Duodenal mucosa (tissue), 2 donors: Measurements from ENCODE around the gene SUPT3H.
"Not testable (repeated sequence)": the region's sequence is repeated elsewhere in the genome, so short reads cannot be mapped to it uniquely, and the experiment has no call there.

ENCODE experiments used
- H3K27ac ChIP-seq: one replicate; pipeline ENCODE4 v1.7.0; 2013; ENCODE audit warnings: low read depth, low read length
- H3K27me3 ChIP-seq, 2 donors: one replicate each; pipeline ENCODE4 v1.7.0; 2013; ENCODE audit warnings: low read length in 2 of 2, control low read depth in 1 of 2; ENCODE audit not compliant: insufficient read depth in 2 of 2, control insufficient read depth in 1 of 2
- H3K36me3 ChIP-seq, 2 donors: one replicate each; pipeline ENCODE4 v1.7.0; 2013; ENCODE audit warnings: low read length in 2 of 2, control low read depth in 1 of 2; ENCODE audit not compliant: insufficient read depth in 2 of 2, control insufficient read depth in 1 of 2
- H3K4me1 ChIP-seq, 2 donors: one replicate each; pipeline ENCODE4 v1.7.0; 2013; ENCODE audit warnings: low read length in 2 of 2, control low read depth in 1 of 2; ENCODE audit not compliant: insufficient read depth in 2 of 2, control insufficient read depth in 1 of 2
- H3K4me3 ChIP-seq, 2 donors: one replicate each; pipeline ENCODE4 v1.7.0; 2013; ENCODE audit warnings: low read length in 2 of 2, low read depth in 1 of 2
- H3K9ac ChIP-seq, 2 donors: one replicate each; pipeline ENCODE4 v1.7.0; 2013; ENCODE audit warnings: low read length in 2 of 2, low read depth in 1 of 2
- H3K9me3 ChIP-seq, 2 donors: one replicate each; pipeline ENCODE4 v1.7.0; 2013; ENCODE audit warnings: low read length in 2 of 2, control low read depth in 1 of 2; ENCODE audit not compliant: control insufficient read depth in 1 of 2

Gene SUPT3H

DNA sequence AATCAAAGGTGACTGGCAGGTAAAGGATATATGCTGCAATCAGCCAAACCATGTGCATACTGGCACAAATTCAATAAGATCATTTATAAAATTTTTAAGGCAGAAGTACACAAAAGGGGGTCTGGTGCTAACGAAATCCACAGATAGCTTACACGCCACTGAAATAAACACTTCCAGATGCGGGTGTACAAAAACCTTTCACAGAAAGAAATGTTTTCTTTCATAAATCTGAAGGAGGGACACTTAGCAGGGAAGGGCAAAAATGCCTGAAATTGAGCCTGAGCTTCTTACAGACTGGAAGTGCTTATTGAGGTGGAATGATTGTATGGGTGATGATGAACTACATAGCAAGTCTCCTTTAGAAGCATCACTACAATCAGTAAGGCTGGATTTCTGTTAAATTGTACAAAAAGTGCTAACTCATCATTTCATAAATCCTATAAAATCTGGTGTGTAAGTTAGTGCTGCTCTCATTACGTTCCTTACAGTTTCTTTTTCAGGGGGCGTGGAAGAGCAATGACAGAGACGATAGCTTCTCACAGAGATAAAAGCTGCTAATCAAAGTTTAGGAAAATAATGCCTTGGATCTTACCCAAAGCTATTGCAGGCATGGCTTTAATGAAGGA lies 458.9 kb downstream of the SUPT3H start:
- no peak overlapping the region for H3K27ac ChIP-seq
- H3K9ac ChIP-seq: no peak overlapping the region
- H3K9me3 ChIP-seq: no peaks in the 10 kb centered on the region
- H3K27me3 ChIP-seq: no peaks in the 10 kb centered on the region
- peaks cover 0 to 19% of the 10 kb centered on the region in 2 donors for H3K4me1 ChIP-seq
- H3K4me3 ChIP-seq: no peak overlapping the region
- no peaks in the 10 kb centered on the region for H3K36me3 ChIP-seq

DNA sequence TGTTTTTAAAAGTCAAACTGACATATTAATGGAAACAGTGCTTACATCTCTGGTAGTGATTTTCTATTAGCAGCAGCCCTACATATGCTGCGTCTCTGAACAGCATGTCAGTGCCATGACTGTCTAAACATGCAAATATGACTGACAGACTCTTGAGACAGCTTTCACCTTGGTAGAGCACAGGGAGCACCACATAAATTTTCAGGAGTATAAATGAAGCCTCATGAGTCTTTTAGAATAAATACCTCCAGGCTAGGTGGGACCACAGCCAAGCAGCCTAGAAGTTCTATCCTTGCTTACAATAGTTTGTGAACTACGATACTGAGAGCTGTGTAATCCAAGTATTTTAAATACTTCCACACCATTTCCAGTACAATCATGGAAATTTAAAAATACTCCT lies 460.3 kb downstream of the SUPT3H start:
- H3K27me3 ChIP-seq: no peaks in the 10 kb centered on the region
- peaks cover 0 to 19% of the 10 kb centered on the region in 2 donors for H3K4me1 ChIP-seq
- no peaks in the 10 kb centered on the region for H3K36me3 ChIP-seq
- no peak overlapping the region for H3K4me3 ChIP-seq
- no peak overlapping the region for H3K9ac ChIP-seq
- no peak overlapping the region for H3K27ac ChIP-seq
- H3K9me3 ChIP-seq: no peaks in the 10 kb centered on the region

DNA sequence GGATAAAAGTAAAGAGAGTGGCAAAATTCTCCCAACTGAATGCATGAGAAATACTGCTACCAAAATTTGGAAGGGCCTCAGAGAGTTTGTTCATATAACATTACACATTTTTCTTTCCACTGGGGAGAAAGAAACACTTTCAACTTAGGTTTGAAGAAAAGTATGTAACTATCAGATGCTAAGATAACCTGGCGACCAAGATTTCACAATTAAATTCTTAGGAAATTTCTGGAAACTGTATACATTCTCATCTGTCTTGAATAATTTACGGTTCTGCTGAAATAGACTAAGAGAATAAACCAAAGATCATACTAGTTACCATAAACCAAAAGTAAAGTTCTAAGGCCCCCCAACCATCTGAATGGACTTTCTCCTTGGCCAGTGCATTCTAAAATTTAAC lies 462.6 kb downstream of the SUPT3H start:
- Histone ChIP-seq H3K36me3 (no peaks in the 10 kb centered on the region), H3K4me1 (peaks cover 0 to 7% of the 10 kb centered on the region in 2 donors), H3K9ac (no peak overlapping the region), H3K9me3 (no peaks in the 10 kb centered on the region), H3K27me3 (no peaks in the 10 kb centered on the region), H3K27ac (no peak overlapping the region), H3K4me3 (no peak overlapping the region)

DNA sequence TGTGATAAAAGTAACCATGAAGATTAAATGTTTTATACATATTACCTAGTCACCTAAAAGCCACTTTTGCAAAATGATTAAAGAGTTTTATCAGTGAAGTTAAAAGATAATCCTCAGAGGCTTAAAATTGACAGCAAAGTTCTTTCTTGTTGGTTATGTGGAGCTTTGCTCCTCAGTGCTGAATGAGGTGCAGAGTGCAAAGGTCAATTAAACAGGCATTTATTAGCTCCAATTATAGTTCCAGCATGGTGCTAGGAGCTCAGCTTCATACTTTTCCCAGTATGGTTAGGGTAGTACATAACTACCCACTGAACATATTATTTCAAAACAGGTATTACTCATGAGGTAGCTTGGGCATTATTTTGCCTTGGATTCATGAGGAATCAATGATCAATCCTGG lies 463.6 kb downstream of the SUPT3H start:
- Histone ChIP-seq H3K4me1 (peaks cover 0 to 7% of the 10 kb centered on the region in 2 donors), H3K4me3 (no peak overlapping the region), H3K36me3 (no peaks in the 10 kb centered on the region), H3K9me3 (no peaks in the 10 kb centered on the region), H3K9ac (no peak overlapping the region), H3K27ac (no peak overlapping the region), H3K27me3 (no peaks in the 10 kb centered on the region)

DNA sequence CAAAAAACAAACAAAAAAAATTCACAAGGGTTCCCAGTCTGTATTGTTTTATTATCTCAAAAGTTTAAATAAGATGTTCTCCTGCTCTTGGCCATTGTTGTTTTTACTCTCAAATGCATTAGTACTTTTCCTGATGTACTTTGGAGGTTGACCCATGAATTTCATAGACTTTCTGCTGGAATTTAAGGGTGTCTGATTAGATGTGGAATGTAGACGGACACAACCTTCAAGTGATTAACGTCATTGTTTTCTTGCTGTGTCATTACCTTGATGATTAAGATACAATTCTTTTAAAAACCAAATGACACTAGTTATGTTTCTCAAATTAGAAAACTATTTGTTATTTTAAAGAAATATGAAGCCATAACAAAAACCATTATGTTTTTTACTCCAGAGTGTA lies 471.0 kb downstream of the SUPT3H start:
- Histone ChIP-seq H3K4me3 (no peak overlapping the region), H3K4me1 (no peaks in the 10 kb centered on the region), H3K27me3 (no peaks in the 10 kb centered on the region), H3K9me3 (no peaks in the 10 kb centered on the region), H3K9ac (no peak overlapping the region), H3K27ac (no peak overlapping the region), H3K36me3 (no peaks in the 10 kb centered on the region)

DNA sequence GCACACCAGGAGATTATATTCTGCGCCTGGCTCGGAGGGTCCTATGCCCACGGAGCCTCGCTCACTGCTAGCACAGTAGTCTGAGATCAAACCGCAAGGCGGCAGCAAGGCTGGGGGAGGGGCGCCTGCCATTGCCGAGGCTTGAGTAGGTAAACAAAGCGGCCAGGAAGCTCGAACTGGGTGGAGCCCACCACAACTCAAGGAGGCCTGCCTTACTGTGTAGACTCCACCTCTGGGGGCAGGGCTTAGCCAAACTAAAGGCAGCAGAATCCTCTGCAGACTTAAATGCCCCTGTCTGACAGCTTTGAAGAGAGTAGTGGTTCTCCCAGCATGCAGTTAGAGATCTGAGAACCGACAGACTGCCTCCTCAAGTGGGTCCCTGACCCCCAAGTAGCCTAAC lies 477.4 kb downstream of the SUPT3H start:
- not testable (repeated sequence) for H3K36me3 ChIP-seq, H3K27me3 ChIP-seq, H3K9ac ChIP-seq, H3K27ac ChIP-seq, H3K9me3 ChIP-seq, H3K4me3 ChIP-seq, H3K4me1 ChIP-seq

DNA sequence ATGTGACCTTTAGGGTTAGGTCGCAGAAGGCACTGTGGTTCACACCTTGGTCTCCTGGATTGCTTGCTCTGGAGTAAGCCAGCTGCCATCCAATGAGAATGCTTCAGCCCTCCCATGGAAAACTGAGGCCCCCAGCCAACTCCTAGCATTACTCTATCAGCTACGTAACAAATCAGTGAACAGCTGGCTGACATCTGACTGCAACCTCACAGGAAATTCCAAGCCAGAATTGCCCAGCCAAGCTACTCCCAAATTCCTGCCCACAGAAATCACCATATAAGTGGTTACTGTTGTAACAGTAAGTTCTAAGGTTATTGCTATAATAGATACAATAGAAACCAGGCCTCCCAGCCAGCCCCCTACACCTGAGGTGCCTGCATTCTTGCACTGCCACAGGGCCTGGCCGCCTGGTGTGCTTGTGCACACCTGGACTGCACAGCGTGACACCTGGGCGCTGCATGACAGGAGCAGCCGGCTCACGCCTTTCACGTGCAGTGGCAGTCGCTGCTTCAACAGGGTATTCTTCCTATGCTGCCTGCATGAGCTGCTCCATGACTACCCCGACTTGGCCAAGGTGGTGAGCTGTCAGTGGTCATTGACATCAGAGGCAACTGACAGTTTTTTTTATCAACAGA lies 479.3 kb downstream of the SUPT3H start:
- Histone ChIP-seq H3K27me3 (no peaks in the 10 kb centered on the region), H3K9me3 (no peaks in the 10 kb centered on the region), H3K9ac (no peak overlapping the region), H3K36me3 (no peaks in the 10 kb centered on the region), H3K4me3 (no peak overlapping the region), H3K4me1 (no peaks in the 10 kb centered on the region), H3K27ac (no peak overlapping the region)

DNA sequence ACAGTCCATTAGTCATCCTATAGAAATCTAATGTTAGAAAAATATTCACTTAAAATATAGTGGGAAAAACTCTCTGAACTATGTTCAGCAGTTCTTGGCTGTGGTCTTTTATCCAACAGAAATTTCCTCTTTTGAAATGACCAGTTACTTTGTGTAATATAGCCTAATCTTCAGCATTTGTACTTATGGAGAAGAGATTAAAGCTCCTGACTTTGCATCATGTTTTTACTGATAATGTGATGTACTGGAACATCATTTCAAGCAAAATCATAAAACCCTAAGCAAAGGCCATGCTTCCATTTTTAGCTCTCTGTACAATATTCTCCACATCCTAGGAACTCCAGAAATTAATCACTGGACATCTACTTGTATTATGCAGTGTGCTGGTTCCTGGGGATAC lies 480.4 kb downstream of the SUPT3H start:
- no peak overlapping the region for H3K27ac ChIP-seq

DNA sequence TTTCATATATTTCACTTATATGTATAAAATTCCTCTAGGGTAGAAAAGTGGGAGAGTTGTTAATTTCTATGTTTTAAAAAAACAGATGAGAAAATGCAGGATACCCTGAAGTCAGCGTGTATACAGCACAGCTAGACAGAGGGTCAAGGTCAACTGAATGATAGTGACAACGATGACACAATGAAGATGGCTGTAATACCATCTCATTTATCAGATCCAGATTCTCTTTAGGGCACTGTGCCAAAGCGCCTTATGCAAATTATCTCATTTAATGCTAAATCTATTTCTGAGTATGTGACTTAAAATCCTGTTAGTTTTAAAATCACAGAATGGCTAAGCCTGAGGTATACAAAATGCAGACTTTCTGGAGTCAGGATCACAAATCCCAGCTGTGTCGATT lies 481.0 kb downstream of the SUPT3H start:
- Histone ChIP-seq H3K36me3 (no peaks in the 10 kb centered on the region), H3K4me1 (no peaks in the 10 kb centered on the region), H3K4me3 (no peak overlapping the region), H3K9ac (no peak overlapping the region), H3K27ac (no peak overlapping the region), H3K27me3 (no peaks in the 10 kb centered on the region), H3K9me3 (no peaks in the 10 kb centered on the region)

More for the DNA sequence above, 480.4 kb downstream of the SUPT3H start:
- H3K9me3 ChIP-seq: no peaks in the 10 kb centered on the region
- H3K9ac ChIP-seq: no peak overlapping the region
- H3K36me3 ChIP-seq: no peaks in the 10 kb centered on the region
- no peak overlapping the region for H3K4me3 ChIP-seq
- H3K4me1 ChIP-seq: no peaks in the 10 kb centered on the region
- H3K27me3 ChIP-seq: no peaks in the 10 kb centered on the region

DNA sequence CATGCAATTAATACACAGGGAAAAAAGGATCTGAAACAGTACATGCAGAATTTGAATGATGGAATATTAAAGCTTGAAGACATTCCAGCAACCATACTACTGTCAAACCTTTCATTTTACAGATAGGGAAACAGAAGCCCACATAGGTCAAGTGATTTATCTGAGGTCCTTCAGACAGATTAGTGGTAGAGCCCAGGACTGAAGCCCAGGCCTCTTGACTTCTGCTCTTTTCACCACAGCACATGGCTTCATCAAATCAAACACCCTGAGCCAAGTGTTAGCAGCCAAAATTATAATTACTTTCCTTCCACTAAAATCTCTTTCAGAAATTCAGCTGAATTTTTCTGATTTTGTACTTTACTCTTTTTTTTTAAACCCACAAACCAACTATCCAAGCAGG lies 485.2 kb downstream of the SUPT3H start:
- Histone ChIP-seq H3K4me3 (no peak overlapping the region), H3K27me3 (no peaks in the 10 kb centered on the region), H3K4me1 (no peaks in the 10 kb centered on the region), H3K36me3 (no peaks in the 10 kb centered on the region), H3K9ac (no peak overlapping the region), H3K27ac (no peak overlapping the region), H3K9me3 (no peaks in the 10 kb centered on the region)
